ENCODE measurements around the gene GP1BB.

DNA sequence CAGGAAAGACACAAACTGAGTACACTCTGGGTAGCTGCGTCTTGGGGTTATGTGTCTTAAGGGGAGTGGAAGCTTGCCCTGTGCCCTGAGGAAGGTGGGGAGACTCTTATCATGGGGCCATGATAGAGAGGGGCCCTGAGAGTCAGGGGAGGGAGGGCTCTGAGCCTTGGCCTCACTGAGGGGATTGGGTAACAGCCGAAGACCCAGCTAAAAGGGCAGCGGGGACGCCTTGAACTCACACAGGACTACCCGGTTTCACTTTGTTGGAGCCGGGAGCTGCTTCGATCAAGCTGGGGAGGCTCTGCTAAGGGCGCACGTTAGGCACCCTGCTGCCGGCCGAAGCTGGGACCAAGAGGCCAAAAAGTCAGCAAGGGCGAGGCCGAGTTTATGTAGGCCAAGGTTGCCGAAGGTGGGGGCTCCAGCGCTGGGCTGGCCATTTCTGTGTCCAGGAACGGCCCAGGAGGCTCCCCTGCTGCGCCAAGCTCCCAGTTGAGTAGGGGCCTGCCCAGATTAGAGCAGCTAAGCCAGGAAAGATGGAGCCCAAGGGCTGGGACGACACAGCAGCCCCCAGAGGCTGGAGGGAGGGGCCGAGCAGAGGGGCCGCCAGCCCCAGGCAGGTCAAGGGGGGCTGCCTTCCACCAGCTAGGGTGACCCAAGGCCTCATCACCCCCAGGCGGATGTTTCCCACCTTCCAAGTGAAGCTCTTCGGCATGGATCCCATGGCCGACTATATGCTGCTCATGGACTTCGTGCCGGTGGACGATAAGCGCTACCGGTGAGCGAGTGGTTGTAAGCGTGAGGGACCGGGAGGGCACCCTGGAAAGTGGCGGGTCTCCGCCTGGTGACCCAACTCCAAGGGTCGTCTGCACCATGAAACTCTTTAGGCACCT, 39.5 kb downstream of the GP1BB start:
- TF ChIP-seq, protein P1, sequence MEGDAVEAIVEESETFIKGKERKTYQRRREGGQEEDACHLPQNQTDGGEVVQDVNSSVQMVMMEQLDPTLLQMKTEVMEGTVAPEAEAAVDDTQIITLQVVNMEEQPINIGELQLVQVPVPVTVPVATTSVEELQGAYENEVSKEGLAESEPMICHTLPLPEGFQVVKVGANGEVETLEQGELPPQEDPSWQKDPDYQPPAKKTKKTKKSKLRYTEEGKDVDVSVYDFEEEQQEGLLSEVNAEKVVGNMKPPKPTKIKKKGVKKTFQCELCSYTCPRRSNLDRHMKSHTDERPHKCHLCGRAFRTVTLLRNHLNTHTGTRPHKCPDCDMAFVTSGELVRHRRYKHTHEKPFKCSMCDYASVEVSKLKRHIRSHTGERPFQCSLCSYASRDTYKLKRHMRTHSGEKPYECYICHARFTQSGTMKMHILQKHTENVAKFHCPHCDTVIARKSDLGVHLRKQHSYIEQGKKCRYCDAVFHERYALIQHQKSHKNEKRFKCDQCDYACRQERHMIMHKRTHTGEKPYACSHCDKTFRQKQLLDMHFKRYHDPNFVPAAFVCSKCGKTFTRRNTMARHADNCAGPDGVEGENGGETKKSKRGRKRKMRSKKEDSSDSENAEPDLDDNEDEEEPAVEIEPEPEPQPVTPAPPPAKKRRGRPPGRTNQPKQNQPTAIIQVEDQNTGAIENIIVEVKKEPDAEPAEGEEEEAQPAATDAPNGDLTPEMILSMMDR (IDR thresholded peaks at IDR 0.05) = no peak
- TF ChIP-seq POLR2A (IDR thresholded peaks at IDR 0.05) = no peak
